SK-N-SH (cell line): ENCODE data around the gene UBE4B. TPM values are rescaled to one million over a fixed set of nuclear protein-coding genes. Genes with fewer than 3 reads are reported as not detected.

Experiments
- CTCF ChIA-PET: fragments of 300-600, 350-600 bp; formaldehyde crosslinking; extraction: SDS; loops from one replicate; lab custom pipeline; 2021; lab: Yijun Ruan, JAX
- POLR2A ChIA-PET: fragments of 350-600 bp; sonication (Branson Sonifier 250); formaldehyde crosslinking; extraction: SDS; loops from one replicate; lab custom pipeline; 2020; ENCODE audit warnings: antibody characterized with exemption, inconsistent platforms; lab: Yijun Ruan, JAX
- DNase-seq: peaks from one replicate; pipeline ENCODE4 v3.0.0; 2012
- H2AFZ ChIP-seq: fragments of 200-600 bp; sonication (generic); 2 replicates; pipeline ENCODE4 v1.8.1; 2016; ENCODE audit warnings: antibody characterized with exemption, mild to moderate bottlenecking, low read depth
- H3F3A ChIP-seq: fragments of 200-600 bp; sonication (generic); replicated peaks from 2 replicates; pipeline ENCODE3; 2016; ENCODE audit warnings: antibody characterized with exemption, mild to moderate bottlenecking; ENCODE audit not compliant: insufficient read depth
- H3K27ac ChIP-seq, 2 experiments: fragments of 200-500 bp in 1 of 2; fragments of 200-600 bp in 1 of 2; sonication (Bioruptor generic) in 1 of 2; sonication (generic), shearing (Covaris generic) in 1 of 2; 2 replicates each; pipeline versions ENCODE4 v1.5.1 to v1.6.1; 2014 to 2016; ENCODE audit warnings: low read depth in 2 of 2, inconsistent platforms in 1 of 2, low read length in 1 of 2, mild to moderate bottlenecking in 1 of 2, mixed read lengths in 1 of 2
- H3K27me3 ChIP-seq: fragments of 200-600 bp; sonication (generic), shearing (Covaris generic); 2 replicates; pipeline ENCODE4 v1.6.1; 2016; ENCODE audit warnings: mixed run types; ENCODE audit not compliant: insufficient read depth
- H3K36me3 ChIP-seq, 2 experiments: fragments of 200-500 bp in 1 of 2; fragments of 200-600 bp in 1 of 2; sonication (Bioruptor generic) in 1 of 2; sonication (generic) in 1 of 2; replicated peaks in 1 of 2; 2 replicates each; pipeline versions ENCODE3 to v1.5.1; 2014 to 2016; ENCODE audit warnings: low read length in 1 of 2, mild to moderate bottlenecking in 1 of 2; ENCODE audit not compliant: insufficient read depth in 2 of 2, control insufficient read depth in 1 of 2
- H3K4me1 ChIP-seq, 2 experiments: fragments of 200-500 bp in 1 of 2; fragments of 200-600 bp in 1 of 2; sonication (Bioruptor generic) in 1 of 2; sonication (generic), shearing (Covaris generic) in 1 of 2; 2 replicates each; pipeline versions ENCODE4 v1.5.1 to v1.6.1; 2014 to 2016; ENCODE audit warnings: low read depth in 1 of 2, low read length in 1 of 2, mixed run types in 1 of 2; ENCODE audit not compliant: insufficient read depth in 2 of 2, control insufficient read depth in 1 of 2
- H3K4me2 ChIP-seq: fragments of 200-600 bp; sonication (generic), shearing (Covaris generic); 2 replicates; pipeline ENCODE4 v1.6.1; 2017; ENCODE audit warnings: mixed run types
- H3K4me3 ChIP-seq, 2 experiments: fragments of 200-500 bp in 1 of 2; fragments of 200-600 bp in 1 of 2; sonication (Bioruptor generic) in 1 of 2; sonication (generic), shearing (Covaris generic) in 1 of 2; 2 replicates each; pipeline versions ENCODE4 v1.5.1 to v1.8.1; 2014 to 2016; ENCODE audit warnings: low read depth in 2 of 2, inconsistent platforms in 1 of 2, low read length in 1 of 2, mild to moderate bottlenecking in 1 of 2, mixed read lengths in 1 of 2, moderate library complexity in 1 of 2
- H3K79me2 ChIP-seq: fragments of 200-600 bp; sonication (generic); 2 replicates; pipeline ENCODE4 v1.8.1; 2017; ENCODE audit warnings: mild to moderate bottlenecking; ENCODE audit not compliant: insufficient read depth
- H3K9ac ChIP-seq: fragments of 200-600 bp; sonication (generic); 2 replicates; pipeline ENCODE4 v1.6.1; 2017; ENCODE audit warnings: mixed run types
- H3K9me2 ChIP-seq: fragments of 200-600 bp; sonication (generic); 2 replicates; pipeline ENCODE4 v1.6.1; 2017; ENCODE audit warnings: mixed run types
- H3K9me3 ChIP-seq: fragments of 200-600 bp; sonication (generic); 2 replicates; pipeline ENCODE4 v1.6.1; 2017; ENCODE audit warnings: mixed run types, mild to moderate bottlenecking, moderate library complexity
- H4K20me1 ChIP-seq: fragments of 200-600 bp; sonication (generic); 2 replicates; pipeline ENCODE4 v1.6.1; 2017; ENCODE audit warnings: mild to moderate bottlenecking, mixed run types; ENCODE audit not compliant: insufficient read depth
- CHD2 ChIP-seq: fragments of 150-350 bp; IDR thresholded peaks from 2 replicates; pipeline ENCODE4 v1.6.1; 2018; ENCODE audit warnings: low read length; ENCODE audit not compliant: partially characterized antibody
- ELF1 ChIP-seq: IDR thresholded peaks from 2 replicates; pipeline ENCODE4 v1.4.0; 2012
- EZH2phosphoT487 ChIP-seq: fragments of 200-600 bp; sonication (generic); IDR thresholded peaks from 2 replicates; pipeline ENCODE4 v1.6.1; 2017; ENCODE audit warnings: low read depth, mixed run types, mild to moderate bottlenecking, antibody characterized with exemption, moderate library complexity, borderline replicate concordance
- FOSL2 ChIP-seq: IDR thresholded peaks from 2 replicates; pipeline ENCODE4 v1.4.0; 2012; ENCODE audit warnings: low read depth, mild to moderate bottlenecking, moderate library complexity, borderline replicate concordance
- FOXM1 ChIP-seq: IDR thresholded peaks from 2 replicates; pipeline ENCODE4 v1.4.0; 2012; ENCODE audit warnings: low read depth, mild to moderate bottlenecking
- JUND ChIP-seq: IDR thresholded peaks from 2 replicates; pipeline ENCODE4 v1.4.0; 2012
- NFIC ChIP-seq: IDR thresholded peaks from 2 replicates; pipeline ENCODE4 v1.4.0; 2012; ENCODE audit warnings: borderline replicate concordance
- PBX3 ChIP-seq: IDR thresholded peaks from 2 replicates; pipeline ENCODE4; 2012
- POLR2AphosphoS5 ChIP-seq: IDR thresholded peaks from 2 replicates; pipeline ENCODE4 v1.6.1; 2012; ENCODE audit warnings: low read depth, low read length
- RAD21 ChIP-seq: IDR thresholded peaks from 2 replicates; pipeline ENCODE4 v1.6.1; 2012; ENCODE audit warnings: mild to moderate bottlenecking, low read length
- RCOR1 ChIP-seq: fragments of 150-350 bp; IDR thresholded peaks from 2 replicates; pipeline ENCODE4 v1.6.1; 2017; ENCODE audit warnings: antibody characterized with exemption, low read length
- REST ChIP-seq: IDR thresholded peaks from 2 replicates; pipeline ENCODE4 v1.6.1; 2012; ENCODE audit warnings: mild to moderate bottlenecking, low read depth, low read length, moderate library complexity
- RFX5 ChIP-seq: IDR thresholded peaks from 2 replicates; pipeline ENCODE4 v1.6.1; 2012; ENCODE audit warnings: mild to moderate bottlenecking, improper control_type of control experiment, low read length
- SMC3 ChIP-seq: IDR thresholded peaks from 2 replicates; pipeline ENCODE4 v1.6.1; 2012; ENCODE audit warnings: low read depth, low read length, improper control_type of control experiment
- TCF12 ChIP-seq: IDR thresholded peaks from 2 replicates; pipeline ENCODE4 v1.4.0; 2012
- TEAD4 ChIP-seq: IDR thresholded peaks from 2 replicates; pipeline ENCODE4 v1.4.0; 2012; ENCODE audit warnings: mild to moderate bottlenecking, borderline replicate concordance; ENCODE audit not compliant: insufficient read depth
- YY1 ChIP-seq: IDR thresholded peaks from 2 replicates; pipeline ENCODE4 v1.4.0; 2012; ENCODE audit warnings: low read depth, mild to moderate bottlenecking
- WGBS: methylation state at CpG from one replicate; pipeline ENCODE4 v1.1.6; 2017; ENCODE audit warnings: low lambda C conversion rate; 5-methylcytosine and 5-hydroxymethylcytosine counted together
- polyA plus RNA-seq, 3 experiments: library from polyadenylated mRNA; depleted of rRNA; stranded (reverse); fragments of >200 nt; gene quantifications; 2 replicates each; pipeline ENCODE4 v1.2.3, GENCODE V29; 2012
- TF ChIP-seq, protein P1 (sequence below): fragments of 200-600 bp; sonication (generic); IDR thresholded peaks from 2 replicates; pipeline ENCODE4 v1.6.1; 2017; ENCODE audit warnings: antibody characterized with exemption, mild to moderate bottlenecking, moderate library complexity
- TF ChIP-seq, protein P2 (sequence below): IDR thresholded peaks from 2 replicates; pipeline ENCODE4 v1.4.0; 2012; ENCODE audit warnings: low read depth, borderline replicate concordance
- TF ChIP-seq, protein P3 (sequence below): IDR thresholded peaks from 2 replicates; pipeline ENCODE4 v1.4.0; 2012; ENCODE audit warnings: low read depth, borderline replicate concordance

Gene UBE4B
- polyA plus RNA-seq, 1 of the 3 experiments (the other 2 are of a cell fraction): 19.1 TPM

GRCh38 chr1:10113501-10113900, 80.7 kb downstream of the UBE4B start:
- Histone ChIP-seq H3K4me2 (no peak overlapping the region), H3K36me3 (peaks cover 8 to 32% of the 10 kb centered on the region in 2 experiments), H3K27ac (no peak overlapping the region), H3K79me2 (peaks cover 16% of the 10 kb centered on the region), H3K4me1 (peaks cover 0 to 9% of the 10 kb centered on the region in 2 experiments; a peak in 1 of 4 replicates), H2AFZ (no peak overlapping the region), H3F3A (peaks cover 6% of the 10 kb centered on the region), H3K9ac (no peak overlapping the region), H3K4me3 (no peak overlapping the region), H4K20me1 (no peaks in the 10 kb centered on the region; the same call in 1 of the 2 replicates), H3K9me3 (no peaks in the 10 kb centered on the region)
- DNase-seq: no peak
- ChIA-PET POLR2A (no interaction called here), CTCF (no interaction called here)
- WGBS: 98% methylated on average over 11 of the region's 12 CpGs
- TF ChIP-seq YY1: no peak
- TF ChIP-seq RAD21: no peak
- TF ChIP-seq NFIC: no peak
- TF ChIP-seq, all 33 proteins: peak for 0
- Histone ChIP-seq H3K27me3 (no peaks in the 10 kb centered on the region), H3K9me2 (no peaks in the 10 kb centered on the region)

- WGBS: 94% methylated on average over 6 of the region's 6 CpGs
- TF ChIP-seq EZH2phosphoT487: no peak
- TF ChIP-seq CHD2: no peak
- no peak for TF ChIP-seq POLR2AphosphoS5
- no peak for TF ChIP-seq FOSL2
- TF ChIP-seq, protein P1, sequence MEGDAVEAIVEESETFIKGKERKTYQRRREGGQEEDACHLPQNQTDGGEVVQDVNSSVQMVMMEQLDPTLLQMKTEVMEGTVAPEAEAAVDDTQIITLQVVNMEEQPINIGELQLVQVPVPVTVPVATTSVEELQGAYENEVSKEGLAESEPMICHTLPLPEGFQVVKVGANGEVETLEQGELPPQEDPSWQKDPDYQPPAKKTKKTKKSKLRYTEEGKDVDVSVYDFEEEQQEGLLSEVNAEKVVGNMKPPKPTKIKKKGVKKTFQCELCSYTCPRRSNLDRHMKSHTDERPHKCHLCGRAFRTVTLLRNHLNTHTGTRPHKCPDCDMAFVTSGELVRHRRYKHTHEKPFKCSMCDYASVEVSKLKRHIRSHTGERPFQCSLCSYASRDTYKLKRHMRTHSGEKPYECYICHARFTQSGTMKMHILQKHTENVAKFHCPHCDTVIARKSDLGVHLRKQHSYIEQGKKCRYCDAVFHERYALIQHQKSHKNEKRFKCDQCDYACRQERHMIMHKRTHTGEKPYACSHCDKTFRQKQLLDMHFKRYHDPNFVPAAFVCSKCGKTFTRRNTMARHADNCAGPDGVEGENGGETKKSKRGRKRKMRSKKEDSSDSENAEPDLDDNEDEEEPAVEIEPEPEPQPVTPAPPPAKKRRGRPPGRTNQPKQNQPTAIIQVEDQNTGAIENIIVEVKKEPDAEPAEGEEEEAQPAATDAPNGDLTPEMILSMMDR: no peak
- TF ChIP-seq REST: no peak
- TF ChIP-seq RCOR1: no peak
- TF ChIP-seq NFIC: no peak
- TF ChIP-seq FOXM1: no peak
- no peak for TF ChIP-seq ELF1
- TF ChIP-seq, protein P2, sequence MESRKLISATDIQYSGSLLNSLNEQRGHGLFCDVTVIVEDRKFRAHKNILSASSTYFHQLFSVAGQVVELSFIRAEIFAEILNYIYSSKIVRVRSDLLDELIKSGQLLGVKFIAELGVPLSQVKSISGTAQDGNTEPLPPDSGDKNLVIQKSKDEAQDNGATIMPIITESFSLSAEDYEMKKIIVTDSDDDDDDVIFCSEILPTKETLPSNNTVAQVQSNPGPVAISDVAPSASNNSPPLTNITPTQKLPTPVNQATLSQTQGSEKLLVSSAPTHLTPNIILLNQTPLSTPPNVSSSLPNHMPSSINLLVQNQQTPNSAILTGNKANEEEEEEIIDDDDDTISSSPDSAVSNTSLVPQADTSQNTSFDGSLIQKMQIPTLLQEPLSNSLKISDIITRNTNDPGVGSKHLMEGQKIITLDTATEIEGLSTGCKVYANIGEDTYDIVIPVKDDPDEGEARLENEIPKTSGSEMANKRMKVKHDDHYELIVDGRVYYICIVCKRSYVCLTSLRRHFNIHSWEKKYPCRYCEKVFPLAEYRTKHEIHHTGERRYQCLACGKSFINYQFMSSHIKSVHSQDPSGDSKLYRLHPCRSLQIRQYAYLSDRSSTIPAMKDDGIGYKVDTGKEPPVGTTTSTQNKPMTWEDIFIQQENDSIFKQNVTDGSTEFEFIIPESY: no peak
- no peak for TF ChIP-seq TCF12
- TF ChIP-seq JUND: no peak
- TF ChIP-seq PBX3: no peak
- TF ChIP-seq RAD21: no peak
- no peak for TF ChIP-seq YY1
- TF ChIP-seq TEAD4: no peak
- TF ChIP-seq SMC3: no peak
- no peak for TF ChIP-seq RFX5
- TF ChIP-seq, protein P3, sequence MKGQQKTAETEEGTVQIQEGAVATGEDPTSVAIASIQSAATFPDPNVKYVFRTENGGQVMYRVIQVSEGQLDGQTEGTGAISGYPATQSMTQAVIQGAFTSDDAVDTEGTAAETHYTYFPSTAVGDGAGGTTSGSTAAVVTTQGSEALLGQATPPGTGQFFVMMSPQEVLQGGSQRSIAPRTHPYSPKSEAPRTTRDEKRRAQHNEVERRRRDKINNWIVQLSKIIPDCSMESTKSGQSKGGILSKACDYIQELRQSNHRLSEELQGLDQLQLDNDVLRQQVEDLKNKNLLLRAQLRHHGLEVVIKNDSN: no peak
- H3K27ac ChIP-seq: no peak overlapping the region
Observed at GRCh38 chr1:10114746-10115145, 82.0 kb downstream of the UBE4B start.

More at GRCh38 chr1:10114746-10115145, 82.0 kb downstream of the UBE4B start:
- Histone ChIP-seq H3K9me2 (no peaks in the 10 kb centered on the region), H3K9me3 (no peaks in the 10 kb centered on the region), H3K36me3 (peaks cover 10 to 38% of the 10 kb centered on the region in 2 experiments), H3K4me1 (no peaks in the 10 kb centered on the region), H3K27me3 (no peaks in the 10 kb centered on the region), H3K79me2 (peaks cover 9% of the 10 kb centered on the region), H3K4me2 (no peak overlapping the region), H3K4me3 (no peak overlapping the region), H4K20me1 (no peaks in the 10 kb centered on the region), H3K9ac (no peak overlapping the region), H2AFZ (no peak overlapping the region), H3F3A (no peaks in the 10 kb centered on the region)
- ChIA-PET POLR2A (no interaction called here), CTCF (interaction anchor here (0.6 kb wide), 1 partner anchor 315 kb away, joined by 3 read pairs; the partner anchor contains the start of gene CENPS)
- no peak for DNase-seq
